NT2/D1 (cell line): ENCODE data around the gene RTKN.

Experiments used
- DNase-seq: peaks from one replicate; pipeline ENCODE4 v3.0.0-alpha.2; 2011; ENCODE audit warnings: low read depth, low spot score
- H3K27me3 ChIP-seq: 2 replicates; pipeline ENCODE4 v1.6.0; 2011; ENCODE audit warnings: mild to moderate bottlenecking; ENCODE audit not compliant: insufficient read length, insufficient read depth
- H3K36me3 ChIP-seq: 2 replicates; pipeline ENCODE4 v1.6.1; 2011; ENCODE audit warnings: mild to moderate bottlenecking, low read length, mixed read lengths; ENCODE audit not compliant: insufficient read depth, insufficient read length
- H3K4me1 ChIP-seq: 2 replicates; pipeline ENCODE4 v1.5.1; 2011; ENCODE audit not compliant: insufficient read depth, insufficient read length
- H3K4me3 ChIP-seq: 2 replicates; pipeline ENCODE4 v1.5.1; 2011; ENCODE audit warnings: low read depth; ENCODE audit not compliant: insufficient read length
- H3K9ac ChIP-seq: 2 replicates; pipeline ENCODE4 v1.6.0; 2011; ENCODE audit warnings: low read depth; ENCODE audit not compliant: insufficient read length
- H3K9me3 ChIP-seq: 2 replicates; pipeline ENCODE4 v1.5.1; 2011; ENCODE audit warnings: mild to moderate bottlenecking, low read length; ENCODE audit not compliant: insufficient read depth
- SUZ12 ChIP-seq: IDR thresholded peaks from 2 replicates; pipeline ENCODE4 v1.6.1; 2011; ENCODE audit not compliant: insufficient read length, insufficient read depth; ENCODE audit errors: extremely low read depth
- YY1 ChIP-seq: IDR thresholded peaks from 2 replicates; pipeline ENCODE4 v1.6.1; 2011; ENCODE audit not compliant: insufficient read length, insufficient read depth
- ZNF274 ChIP-seq: IDR thresholded peaks from 2 replicates; pipeline ENCODE4 v1.6.1; 2011; ENCODE audit warnings: mild to moderate bottlenecking, low read depth, low read length

Gene RTKN

DNA sequence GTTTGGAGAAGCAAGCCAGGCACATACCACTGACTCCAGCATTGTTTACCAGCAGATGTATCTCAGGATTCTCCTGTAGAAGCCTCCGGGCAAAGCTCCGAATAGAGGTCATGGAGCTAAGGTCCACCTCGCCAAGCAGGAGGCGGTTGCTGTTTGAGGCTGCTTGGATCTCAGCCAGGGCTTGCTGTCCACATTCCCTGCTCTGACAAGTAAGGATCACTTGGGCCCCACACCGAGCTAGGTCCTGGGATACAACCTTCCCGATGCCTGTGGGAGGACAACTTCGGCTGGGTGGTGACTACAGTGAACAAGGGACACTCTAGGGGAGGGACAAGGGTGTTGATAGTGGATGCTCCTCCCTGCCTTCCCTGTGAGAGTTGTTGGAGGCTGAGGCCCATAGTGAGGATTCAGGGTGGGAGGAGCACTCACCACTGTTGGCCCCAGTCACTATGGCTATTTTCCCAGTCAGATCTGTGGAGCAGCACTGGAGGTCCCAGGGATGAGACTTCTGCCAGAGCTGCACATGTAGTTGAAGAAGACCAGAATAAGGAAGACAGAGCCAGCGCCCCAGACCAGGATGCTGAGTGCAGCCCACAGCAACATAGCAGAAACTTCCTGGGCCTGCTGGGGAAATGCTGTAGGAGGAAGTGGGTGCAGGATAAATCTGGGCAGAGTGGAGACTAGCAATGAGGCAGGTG, 28.6 kb downstream of the RTKN start:
- H3K9ac ChIP-seq: no peak overlapping the region
- H3K9me3 ChIP-seq: no peaks in the 10 kb centered on the region
- TF ChIP-seq SUZ12 (no peak), ZNF274 (no peak), YY1 (no peak)
- H3K27me3 ChIP-seq: no peaks in the 10 kb centered on the region
- no peaks in the 10 kb centered on the region for H3K36me3 ChIP-seq
- H3K4me1 ChIP-seq: peaks cover 12% of the 10 kb centered on the region
- DNase-seq: no peak
- no peak overlapping the region for H3K4me3 ChIP-seq

DNA sequence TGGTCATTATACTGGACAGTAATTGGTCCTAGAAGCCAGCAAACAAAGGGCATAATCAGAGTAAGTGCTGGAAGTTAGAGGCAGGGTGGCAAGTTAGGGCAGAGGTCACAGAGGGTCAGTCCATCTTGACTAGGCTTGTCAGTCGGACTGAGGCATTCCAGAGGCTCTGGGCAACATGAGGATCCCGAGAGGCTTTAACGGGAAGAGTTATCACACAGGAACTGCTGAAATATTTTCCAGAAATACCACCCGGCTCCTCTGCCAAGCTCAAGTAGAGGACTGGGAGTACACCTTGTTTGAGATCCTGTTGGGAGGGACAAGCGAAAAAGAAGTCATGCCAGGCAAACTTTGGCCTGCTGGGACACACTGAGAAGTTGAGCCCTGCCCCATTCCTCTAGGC, 34.1 kb downstream of the RTKN start:
- H3K9ac ChIP-seq: no peak overlapping the region
- H3K9me3 ChIP-seq: no peaks in the 10 kb centered on the region
- no peak overlapping the region for H3K4me3 ChIP-seq
- no peak for DNase-seq
- no peak for TF ChIP-seq SUZ12
- TF ChIP-seq YY1: no peak
- TF ChIP-seq ZNF274: no peak
- no peaks in the 10 kb centered on the region for H3K36me3 ChIP-seq
- H3K27me3 ChIP-seq: no peaks in the 10 kb centered on the region
- no peaks in the 10 kb centered on the region for H3K4me1 ChIP-seq

DNA sequence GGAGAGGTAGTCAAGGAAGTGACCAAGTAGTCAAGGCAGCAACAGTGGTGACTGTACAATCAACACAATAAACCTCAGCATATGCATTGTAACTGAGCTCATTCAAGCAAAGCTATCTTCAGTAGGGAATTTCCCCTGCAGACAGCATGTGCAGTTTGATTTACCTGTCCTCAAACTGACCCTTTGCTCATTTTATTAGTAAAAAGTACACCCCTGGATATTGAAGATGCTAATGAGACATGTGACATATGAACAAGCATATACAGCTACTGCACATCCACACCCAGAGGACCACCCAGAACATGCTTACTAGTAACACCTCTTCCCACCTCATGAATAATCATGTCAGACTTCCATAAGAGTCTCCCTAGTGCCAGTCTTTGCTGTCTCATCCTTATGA, 35.7 kb downstream of the RTKN start:
- H3K4me1 ChIP-seq: no peaks in the 10 kb centered on the region
- H3K27me3 ChIP-seq: no peaks in the 10 kb centered on the region
- TF ChIP-seq YY1 (no peak), ZNF274 (no peak), SUZ12 (no peak)
- H3K9me3 ChIP-seq: no peaks in the 10 kb centered on the region
- H3K4me3 ChIP-seq: no peak overlapping the region
- no peaks in the 10 kb centered on the region for H3K36me3 ChIP-seq
- H3K9ac ChIP-seq: no peak overlapping the region
- no peak for DNase-seq

DNA sequence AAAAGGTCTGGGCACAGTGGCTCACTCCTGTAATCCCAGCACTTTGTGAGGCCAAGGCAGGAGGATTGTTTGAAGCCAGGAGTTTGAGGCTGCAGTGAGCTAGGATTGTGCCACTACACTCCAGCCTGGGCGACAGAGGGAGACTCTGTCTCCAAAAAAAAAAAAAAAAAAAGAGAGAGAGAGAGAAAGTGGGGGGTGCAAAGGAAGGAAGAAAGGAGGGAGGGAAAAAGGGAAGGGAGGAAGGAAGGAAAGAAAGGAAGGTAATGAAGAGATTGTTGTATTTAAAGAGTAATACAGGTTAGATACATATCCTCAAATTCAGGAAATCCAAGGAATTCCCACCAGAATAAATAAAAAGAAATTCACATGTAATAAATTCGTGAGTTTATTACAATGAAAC, 39.8 kb downstream of the RTKN start:
- H3K9me3 ChIP-seq: no peaks in the 10 kb centered on the region
- H3K27me3 ChIP-seq: no peaks in the 10 kb centered on the region
- no peak for DNase-seq
- no peaks in the 10 kb centered on the region for H3K36me3 ChIP-seq
- TF ChIP-seq SUZ12 (no peak), YY1 (no peak), ZNF274 (no peak)
- no peaks in the 10 kb centered on the region for H3K4me1 ChIP-seq
- H3K9ac ChIP-seq: no peak overlapping the region
- no peak overlapping the region for H3K4me3 ChIP-seq

DNA sequence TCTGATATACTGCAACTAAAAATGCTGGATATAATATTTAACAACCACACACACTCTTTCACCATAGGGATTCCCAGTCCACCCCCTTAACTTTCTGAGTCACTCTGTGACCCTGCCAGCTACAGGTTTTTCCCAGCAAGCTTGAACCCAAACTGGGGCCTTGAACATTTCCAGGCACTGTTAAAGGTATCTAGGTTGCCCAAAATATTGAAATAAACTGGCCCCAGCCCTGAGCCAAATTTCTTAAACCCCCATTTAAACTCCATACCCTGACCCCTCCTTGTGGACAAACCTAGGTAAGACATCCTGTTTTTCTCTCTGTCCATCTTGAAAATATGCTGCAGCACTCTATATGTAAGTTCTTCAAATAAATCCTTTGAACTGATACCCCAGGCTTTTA, 42.0 kb downstream of the RTKN start:
- no peaks in the 10 kb centered on the region for H3K9me3 ChIP-seq
- DNase-seq: no peak
- H3K4me1 ChIP-seq: no peaks in the 10 kb centered on the region
- H3K4me3 ChIP-seq: no peak overlapping the region
- TF ChIP-seq SUZ12 (no peak), ZNF274 (no peak), YY1 (no peak)
- H3K27me3 ChIP-seq: no peaks in the 10 kb centered on the region
- no peak overlapping the region for H3K9ac ChIP-seq
- no peaks in the 10 kb centered on the region for H3K36me3 ChIP-seq

DNA sequence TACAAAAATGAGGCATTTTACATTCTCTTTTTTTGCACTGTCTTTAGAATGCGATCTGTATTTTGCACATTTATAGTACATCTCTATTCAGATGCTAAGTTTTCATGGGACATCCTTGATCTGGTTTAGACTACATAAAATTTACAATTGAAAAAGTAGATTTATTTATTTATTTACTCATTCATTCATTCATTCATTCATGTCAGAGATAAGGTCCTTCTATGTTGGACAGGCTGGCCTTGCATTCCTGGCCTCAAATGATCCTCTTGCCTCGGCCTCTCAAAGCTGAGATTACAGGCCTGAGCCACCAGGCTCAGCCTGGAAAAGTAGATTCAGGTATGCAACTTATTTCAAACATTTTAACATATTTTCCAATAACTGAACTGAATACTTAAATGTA, 45.6 kb downstream of the RTKN start:
- H3K27me3 ChIP-seq: no peaks in the 10 kb centered on the region
- no peak overlapping the region for H3K4me3 ChIP-seq
- no peaks in the 10 kb centered on the region for H3K36me3 ChIP-seq
- DNase-seq: no peak
- no peak overlapping the region for H3K9ac ChIP-seq
- TF ChIP-seq YY1: no peak
- TF ChIP-seq SUZ12: no peak
- no peak for TF ChIP-seq ZNF274
- H3K4me1 ChIP-seq: no peaks in the 10 kb centered on the region
- no peaks in the 10 kb centered on the region for H3K9me3 ChIP-seq

DNA sequence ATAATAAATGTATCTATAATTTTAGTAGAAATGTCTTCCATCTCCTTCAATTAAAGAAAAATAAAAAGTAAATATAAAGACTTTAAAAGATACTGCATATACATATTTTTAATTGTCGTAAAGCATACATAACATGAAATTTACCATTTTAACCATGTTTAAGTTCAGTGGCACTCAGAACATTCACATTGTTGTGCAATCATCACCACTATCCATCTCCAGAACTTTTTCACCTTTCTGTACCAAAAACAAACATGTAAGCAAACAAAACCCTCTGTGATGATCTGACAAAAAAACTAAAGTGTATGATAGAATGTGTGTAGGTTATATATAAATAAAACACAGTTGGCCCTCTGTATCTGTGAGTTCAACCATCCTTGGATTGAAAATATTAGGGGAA, 48.2 kb downstream of the RTKN start:
- TF ChIP-seq ZNF274 (no peak), SUZ12 (no peak), YY1 (no peak)
- Histone ChIP-seq H3K27me3 (no peaks in the 10 kb centered on the region), H3K36me3 (peaks cover 7% of the 10 kb centered on the region), H3K4me3 (no peak overlapping the region), H3K9ac (no peak overlapping the region), H3K4me1 (no peaks in the 10 kb centered on the region), H3K9me3 (no peaks in the 10 kb centered on the region)
- no peak for DNase-seq

DNA sequence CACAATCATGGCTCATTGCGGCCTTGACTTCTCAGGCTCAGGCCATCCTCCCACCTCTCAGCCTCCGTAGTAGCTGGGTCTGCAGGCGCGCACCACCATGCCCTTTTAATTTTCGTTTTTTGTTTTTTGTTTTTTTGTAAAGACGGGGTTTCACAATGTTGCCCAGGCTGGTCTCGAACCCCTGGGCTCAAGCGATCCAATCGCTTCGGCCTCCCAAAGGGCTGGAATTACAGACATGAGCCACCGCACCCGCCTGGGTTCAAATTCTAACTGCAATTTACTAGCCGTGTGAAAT, 49.3 kb downstream of the RTKN start:
- Histone ChIP-seq H3K27me3 (no peaks in the 10 kb centered on the region), H3K4me3 (peak overlapping the region; percentile 13), H3K4me1 (no peaks in the 10 kb centered on the region), H3K9ac (peak overlapping the region; percentile 81), H3K9me3 (no peaks in the 10 kb centered on the region), H3K36me3 (peaks cover 14% of the 10 kb centered on the region)
- TF ChIP-seq ZNF274 (no peak), SUZ12 (no peak), YY1 (no peak)
- no peak for DNase-seq
